ENCODE measurements around the gene CEP72.

CEP72 gene

DNA sequence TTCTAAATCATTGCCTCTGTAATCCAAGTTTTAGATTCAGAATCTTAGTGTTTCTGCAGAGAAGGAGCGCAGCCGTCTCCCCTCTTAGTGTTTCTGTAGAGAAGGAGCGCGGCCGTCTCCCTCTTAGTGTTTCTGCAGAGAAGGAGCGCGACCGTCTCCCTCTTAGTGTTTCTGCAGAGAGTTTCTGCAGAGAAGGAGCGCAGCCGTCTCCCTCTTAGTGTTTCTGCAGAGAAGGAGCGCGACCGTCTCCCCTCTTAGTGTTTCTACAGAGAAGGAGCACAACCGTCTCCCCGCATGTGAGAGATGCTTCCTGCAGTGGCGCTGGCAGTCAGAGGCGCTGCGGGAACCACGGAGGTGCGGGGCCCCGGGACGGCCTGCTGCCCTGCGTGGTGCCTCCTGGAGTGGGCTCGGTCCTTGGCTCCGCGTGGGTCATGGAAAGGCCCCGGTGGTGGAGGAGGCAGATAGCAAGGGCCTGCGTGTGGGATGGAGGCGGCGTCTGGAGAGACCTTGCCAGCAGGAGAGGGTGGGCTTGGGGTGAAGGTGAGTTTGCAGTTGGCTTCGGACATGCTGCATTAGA is 10.9 kb downstream of the CEP72 start:
- DNase-seq (ENCODE audit: low spot score), result no peak
- in situ Hi-C loops (cut with MboI; ENCODE audit: low sequenced_read_pairs, unreplicated experiment), result no loop called here
- TF ChIP-seq, protein P1, sequence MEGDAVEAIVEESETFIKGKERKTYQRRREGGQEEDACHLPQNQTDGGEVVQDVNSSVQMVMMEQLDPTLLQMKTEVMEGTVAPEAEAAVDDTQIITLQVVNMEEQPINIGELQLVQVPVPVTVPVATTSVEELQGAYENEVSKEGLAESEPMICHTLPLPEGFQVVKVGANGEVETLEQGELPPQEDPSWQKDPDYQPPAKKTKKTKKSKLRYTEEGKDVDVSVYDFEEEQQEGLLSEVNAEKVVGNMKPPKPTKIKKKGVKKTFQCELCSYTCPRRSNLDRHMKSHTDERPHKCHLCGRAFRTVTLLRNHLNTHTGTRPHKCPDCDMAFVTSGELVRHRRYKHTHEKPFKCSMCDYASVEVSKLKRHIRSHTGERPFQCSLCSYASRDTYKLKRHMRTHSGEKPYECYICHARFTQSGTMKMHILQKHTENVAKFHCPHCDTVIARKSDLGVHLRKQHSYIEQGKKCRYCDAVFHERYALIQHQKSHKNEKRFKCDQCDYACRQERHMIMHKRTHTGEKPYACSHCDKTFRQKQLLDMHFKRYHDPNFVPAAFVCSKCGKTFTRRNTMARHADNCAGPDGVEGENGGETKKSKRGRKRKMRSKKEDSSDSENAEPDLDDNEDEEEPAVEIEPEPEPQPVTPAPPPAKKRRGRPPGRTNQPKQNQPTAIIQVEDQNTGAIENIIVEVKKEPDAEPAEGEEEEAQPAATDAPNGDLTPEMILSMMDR (IDR thresholded peaks at IDR 0.05; ENCODE audit: borderline replicate concordance, control extremely low read depth, extremely low read depth, insufficient read depth, missing control alignments), result no peak

GRCh38 chr5:623531-623930 is 11.4 kb downstream of the CEP72 start:
- in situ Hi-C loops (cut with MboI; ENCODE audit: low sequenced_read_pairs, unreplicated experiment), result no loop called here
- no peak for DNase-seq (ENCODE audit: low spot score)
- TF ChIP-seq, protein P1 (IDR thresholded peaks at IDR 0.05; ENCODE audit: borderline replicate concordance, control extremely low read depth, extremely low read depth, insufficient read depth, missing control alignments), result no peak

GRCh38 chr5:624118-624950 is 12.2 kb downstream of the CEP72 start:
- in situ Hi-C loops (cut with MboI; ENCODE audit: low sequenced_read_pairs, unreplicated experiment), result no loop called here
- TF ChIP-seq, protein P1 (IDR thresholded peaks at IDR 0.05; ENCODE audit: borderline replicate concordance, control extremely low read depth, extremely low read depth, insufficient read depth, missing control alignments), result no peak
- no peak for DNase-seq (ENCODE audit: low spot score)

DNA sequence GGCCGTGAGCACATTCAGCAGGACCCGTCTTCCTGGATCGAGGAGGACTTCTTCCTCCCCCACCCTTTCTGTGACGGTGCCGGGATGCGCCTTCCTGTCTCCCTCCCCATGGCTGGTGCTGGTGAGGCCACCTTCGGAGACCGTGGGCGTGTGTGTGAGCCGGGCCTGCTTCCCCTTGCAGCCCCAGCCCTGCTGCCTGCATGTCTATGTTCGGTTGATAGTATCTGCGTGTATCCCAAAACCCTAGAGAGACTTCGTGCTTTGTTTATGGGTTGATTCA is 12.8 kb downstream of the CEP72 start:
- TF ChIP-seq, protein P1 (IDR thresholded peaks at IDR 0.05; ENCODE audit: borderline replicate concordance, control extremely low read depth, extremely low read depth, insufficient read depth, missing control alignments), result no peak
- no peak for DNase-seq (ENCODE audit: low spot score)
- in situ Hi-C loops (cut with MboI; ENCODE audit: low sequenced_read_pairs, unreplicated experiment), result no loop called here

GRCh38 chr5:625516-625915 is 13.4 kb downstream of the CEP72 start:
- in situ Hi-C loops (cut with MboI; ENCODE audit: low sequenced_read_pairs, unreplicated experiment), result no loop called here
- TF ChIP-seq, protein P1 (IDR thresholded peaks at IDR 0.05; ENCODE audit: borderline replicate concordance, control extremely low read depth, extremely low read depth, insufficient read depth, missing control alignments), result no peak
- DNase-seq (ENCODE audit: low spot score), result no peak

DNA sequence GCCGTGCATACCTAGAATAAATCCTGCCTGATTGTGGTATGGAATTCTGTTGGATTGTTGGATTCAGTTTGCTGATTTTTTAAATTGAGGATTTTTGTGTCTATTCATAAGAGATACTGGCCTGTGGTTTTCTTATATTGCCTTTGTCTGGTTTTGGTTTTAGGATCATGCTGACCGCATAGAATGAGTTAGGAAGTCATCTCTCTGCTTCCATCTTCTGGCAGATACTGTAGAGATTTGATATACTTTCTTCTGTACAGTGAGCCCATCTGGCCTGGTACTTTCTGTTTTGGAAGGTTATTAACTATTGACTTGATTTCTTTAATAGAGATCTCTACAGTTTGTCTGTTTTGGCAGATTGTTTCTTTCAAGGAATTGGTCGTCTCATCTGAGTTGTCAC is 14.7 kb downstream of the CEP72 start:
- DNase-seq (ENCODE audit: low spot score), result no peak
- in situ Hi-C loops (cut with MboI; ENCODE audit: low sequenced_read_pairs, unreplicated experiment), result no loop called here
- TF ChIP-seq, protein P1 (IDR thresholded peaks at IDR 0.05; ENCODE audit: borderline replicate concordance, control extremely low read depth, extremely low read depth, insufficient read depth, missing control alignments), result no peak
